Sigmoid colon (tissue), 7 donors: ENCODE measurements around the gene PTGES2. TPM values are rescaled to one million over a fixed set of nuclear protein-coding genes. Genes with fewer than 3 reads are reported as not detected.
"Not testable (repeated sequence)": the region's sequence is repeated elsewhere in the genome, so short reads cannot be mapped to it uniquely, and the experiment has no call there.

Source experiments
- DNase-seq: peaks from one replicate; pipeline ENCODE4 v3.0.0-alpha.2; 2019
- H3K27ac ChIP-seq, 4 donors: fragments of 200-600 bp; sonication (generic); one replicate each; pipeline ENCODE4 v1.5.1; 2016 to 2019; ENCODE audit warnings: mild to moderate bottlenecking in 1 of 4
- H3K27me3 ChIP-seq, 3 donors: fragments of 200-600 bp; sonication (generic); one replicate each; pipeline ENCODE4 v1.5.1; 2019; ENCODE audit warnings: mild to moderate bottlenecking in 1 of 3
- H3K36me3 ChIP-seq, 4 donors: fragments of 200-600 bp; sonication (generic); one replicate each; pipeline ENCODE4 v1.5.1; 2016 to 2019
- H3K4me1 ChIP-seq, 4 donors: fragments of 200-600 bp; sonication (generic); one replicate each; pipeline ENCODE4 v1.5.1; 2017 to 2019
- H3K4me3 ChIP-seq, 4 donors: fragments of 200-600 bp; sonication (generic); one replicate each; pipeline ENCODE4 v1.5.1; 2017 to 2019; ENCODE audit warnings: mild to moderate bottlenecking in 2 of 4, moderate library complexity in 1 of 4
- H3K9me3 ChIP-seq, 4 donors: fragments of 200-600 bp in 3 of 4; sonication (generic) in 3 of 4; one replicate each; pipeline versions ENCODE4 v1.5.1 to v1.6.1; 2013 to 2019
- CTCF ChIP-seq, 4 experiments: fragments of 450-650 bp in 3 of 4; fragments of 200-600 bp in 1 of 4; IDR thresholded peaks; one replicate each; pipeline ENCODE4 v1.5.1; 2016 to 2019; ENCODE audit warnings: antibody characterized with exemption in 4 of 4, mild to moderate bottlenecking in 3 of 4, moderate library complexity in 2 of 4
- EP300 ChIP-seq, 4 donors: sonication (generic); formaldehyde crosslinking; IDR thresholded peaks; one replicate each; pipeline ENCODE4 v1.6.1; 2017; ENCODE audit warnings: antibody characterized with exemption in 4 of 4
- POLR2A ChIP-seq, 2 donors: fragments of 450-650 bp; IDR thresholded peaks; one replicate each; pipeline ENCODE4 v1.6.1; 2016; ENCODE audit warnings: antibody characterized with exemption in 2 of 2, mild to moderate bottlenecking in 2 of 2, moderate library complexity in 2 of 2
- POLR2AphosphoS5 ChIP-seq, 4 donors: sonication (generic); formaldehyde crosslinking; IDR thresholded peaks; one replicate each; pipeline ENCODE4 v1.6.1; 2017; ENCODE audit warnings: antibody characterized with exemption in 4 of 4
- WGBS, 2 donors: extraction: QIAGEN DNeasy Blood & Tissue Kit; methylation state at CpG; one replicate each; pipeline ENCODE4 v1.1.7; 2013; 5-methylcytosine and 5-hydroxymethylcytosine counted together
- intact Hi-C: fragments of 100-400 bp; cut with DNase I; formaldehyde crosslinking; loops from one replicate; pipeline ENCODE4 v1.15.1; 2023
- polyA plus RNA-seq, 3 donors: library from polyadenylated mRNA; stranded (reverse); fragments of 200-250 nt; gene quantifications; one replicate each; pipeline ENCODE4 v1.2.3, GENCODE V29; 2013
- total RNA-seq, 4 donors: library from RNA; depleted of rRNA; stranded (reverse); fragments of >200 nt; gene quantifications; one replicate each; pipeline ENCODE4 v1.1.0, GENCODE V29; 2016
- donor health status: healthy with polysubstance abuse.
- donor health status: Bipolar disorder and iron deficiency.
- donor health status: healthy.

The PTGES2 gene
- total and polyA plus RNA-seq, 7 donors = 56.5 to 119 (median 82.2) TPM

DNA sequence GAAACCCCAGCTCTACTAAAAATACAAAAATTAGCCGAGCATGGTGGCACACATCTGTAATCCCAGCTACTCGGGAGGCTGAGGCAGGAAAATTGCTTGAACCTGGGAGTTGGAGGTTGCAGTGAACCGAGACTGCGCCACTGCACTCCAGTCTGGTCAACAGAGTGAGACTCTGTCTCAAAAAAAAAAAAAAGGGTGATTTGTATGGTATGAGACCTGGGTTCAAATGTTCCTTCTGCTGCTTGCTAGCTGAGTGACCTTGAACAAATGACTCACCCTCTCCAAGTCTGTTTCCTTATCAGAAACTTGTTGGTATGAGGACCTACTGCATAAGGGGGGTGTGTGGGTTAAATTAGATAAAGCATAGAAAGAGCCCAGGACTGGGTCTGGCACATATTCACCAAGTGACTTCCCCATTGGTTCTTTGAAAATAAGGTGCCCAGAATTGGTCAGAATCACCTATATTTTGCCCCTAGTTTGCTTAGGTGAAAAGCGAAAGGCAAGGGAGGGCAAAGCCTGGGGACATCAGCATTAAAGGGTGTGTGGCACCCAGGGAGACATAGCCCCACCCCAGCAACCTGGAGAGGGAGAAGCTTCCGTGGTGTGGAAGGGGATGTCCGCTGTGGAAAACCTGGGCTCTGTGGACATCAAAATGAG lies 49.6 kb downstream of the PTGES2 start:
- 72 to 88% methylated on average over 7 of the region's 7 CpGs for WGBS, 2 donors
- intact Hi-C loops = loop anchor here (1.0 kb wide), 1 partner anchor 26 kb away; no protein-coding TSS in a partner anchor
- peaks cover 0 to 4% (median 0%) of the 10 kb centered on the region in 4 donors for H3K36me3 ChIP-seq
- peaks cover 0 to 64% (median 61%) of the 10 kb centered on the region in 4 donors for H3K4me1 ChIP-seq
- no peak overlapping the region for H3K4me3 ChIP-seq
- no peak overlapping the region for H3K27ac ChIP-seq
- TF ChIP-seq CTCF (IDR thresholded peaks at IDR 0.05) (no peak), POLR2AphosphoS5 (IDR thresholded peaks at IDR 0.05) (no peak), EP300 (IDR thresholded peaks at IDR 0.05) (no peak), POLR2A (IDR thresholded peaks at IDR 0.05) (no peak)
- no peak for DNase-seq
- H3K27me3 ChIP-seq = no peaks in the 10 kb centered on the region
- H3K9me3 ChIP-seq = no peaks in the 10 kb centered on the region

- Histone ChIP-seq H3K27ac (peak overlapping the region; percentile 83 to 100 (median 98)), H3K4me3 (no peak overlapping the region), H3K36me3 (peaks cover 0 to 4% (median 0%) of the 10 kb centered on the region in 4 donors), H3K4me1 (peaks cover 0 to 70% (median 64%) of the 10 kb centered on the region in 4 donors), H3K27me3 (no peaks in the 10 kb centered on the region), H3K9me3 (no peaks in the 10 kb centered on the region)
- 79 to 83% methylated on average over 7 of the region's 7 CpGs for WGBS, 2 donors
- intact Hi-C loops = no loop called here
- no peak for DNase-seq
- TF ChIP-seq POLR2A (IDR thresholded peaks at IDR 0.05) = no peak
- TF ChIP-seq POLR2AphosphoS5 (IDR thresholded peaks at IDR 0.05) = no peak
- no peak for TF ChIP-seq EP300 (IDR thresholded peaks at IDR 0.05)
- TF ChIP-seq CTCF (IDR thresholded peaks at IDR 0.05) = no peak
Observed at GRCh38 chr9:128073253-128073886, 54.2 kb downstream of the PTGES2 start.

GRCh38 chr9:128072144-128073021 lies 55.1 kb downstream of the PTGES2 start:
- H3K4me3 ChIP-seq = peak overlapping the region in 1 of 4 donors; percentile 19
- intact Hi-C loops = no loop called here
- H3K36me3 ChIP-seq = peaks cover 0 to 4% (median 0%) of the 10 kb centered on the region in 4 donors
- no peaks in the 10 kb centered on the region for H3K27me3 ChIP-seq
- H3K9me3 ChIP-seq = no peaks in the 10 kb centered on the region
- H3K4me1 ChIP-seq = peaks cover 0 to 61% (median 59%) of the 10 kb centered on the region in 4 donors
- TF ChIP-seq CTCF (IDR thresholded peaks at IDR 0.05) (no peak), EP300 (IDR thresholded peaks at IDR 0.05) (peak in 2 of 4 donors; percentile 2 to 41), POLR2AphosphoS5 (IDR thresholded peaks at IDR 0.05) (peak in 3 of 4 donors; percentile 23 to 61 (median 48))
- peak; percentile 95 for DNase-seq
- WGBS, 2 donors = 2% methylated on average over 5 of the region's 5 CpGs
- peak overlapping the region; percentile 83 to 100 (median 98) for H3K27ac ChIP-seq

DNA sequence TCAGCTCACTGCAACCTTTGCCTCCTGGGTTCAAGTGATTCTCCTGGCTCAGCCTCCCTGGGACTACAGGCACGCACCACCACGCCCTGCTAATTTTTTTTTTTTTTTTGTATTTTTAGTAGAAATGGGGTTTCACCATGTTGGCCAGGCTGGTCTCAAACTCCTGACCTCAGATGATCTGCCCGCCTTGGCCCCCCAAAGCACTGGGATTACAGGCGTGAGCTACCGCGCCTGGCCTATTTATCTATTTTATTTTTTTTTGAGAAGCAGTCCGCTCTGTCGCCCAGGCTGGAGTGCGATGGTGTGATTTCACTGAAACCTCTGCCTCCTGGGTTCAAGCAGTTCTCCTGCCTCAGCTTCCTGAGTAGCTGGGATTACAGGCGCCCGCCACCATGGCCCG lies 56.1 kb downstream of the PTGES2 start:
- H3K9me3 ChIP-seq, H3K4me3 ChIP-seq, H3K36me3 ChIP-seq, DNase-seq, H3K27me3 ChIP-seq, intact Hi-C loops: not testable (repeated sequence)
- Histone ChIP-seq H3K4me1 (peaks cover 0 to 67% (median 64%) of the 10 kb centered on the region in 4 donors), H3K27ac (peak overlapping the region; percentile 83 to 100 (median 98))
- 87% methylated on average over 12 of the region's 12 CpGs for whole genome bisulfite sequencing, 2 donors

GRCh38 chr9:128070874-128071273 lies 56.7 kb downstream of the PTGES2 start:
- DNase-seq = no peak
- Histone ChIP-seq H3K4me1 (peaks cover 0 to 73% (median 69%) of the 10 kb centered on the region in 4 donors), H3K36me3 (no peaks in the 10 kb centered on the region), H3K27me3 (no peaks in the 10 kb centered on the region), H3K9me3 (no peaks in the 10 kb centered on the region), H3K27ac (peak overlapping the region; percentile 83 to 100 (median 98)), H3K4me3 (no peak overlapping the region)
- TF ChIP-seq POLR2AphosphoS5 (IDR thresholded peaks at IDR 0.05) = peak in 2 of 4 donors; percentile 30 to 47
- TF ChIP-seq CTCF (IDR thresholded peaks at IDR 0.05) = no peak
- no peak for TF ChIP-seq POLR2A (IDR thresholded peaks at IDR 0.05)
- TF ChIP-seq EP300 (IDR thresholded peaks at IDR 0.05) = no peak
- WGBS, 2 donors = 71 to 83% methylated on average over 7 of the region's 7 CpGs
- intact Hi-C loops = no loop called here
